CD14-positive monocyte (primary cell): Measurements from ENCODE around the gene TGFBR3. TPM values are rescaled to one million over a fixed set of nuclear protein-coding genes. Genes with fewer than 3 reads are reported as not detected.

Experiments used
- DNase-seq, 3 donors: peaks; one replicate each; pipeline ENCODE4 v3.0.0-alpha.2; 2011 to 2022
- H2AFZ ChIP-seq: 2 replicates; pipeline ENCODE4 v1.6.0; 2012; ENCODE audit warnings: mild to moderate bottlenecking, low read depth, low read length, inconsistent platforms; ENCODE audit not compliant: insufficient read depth, poor library complexity, severe bottlenecking
- H3K27ac ChIP-seq, 2 donors: 1 replicate in 1 of 2; 2 replicates in 1 of 2; pipeline ENCODE4 v1.5.1; 2012 to 2013; ENCODE audit warnings: low read length in 2 of 2, control low read depth in 1 of 2, inconsistent platforms in 1 of 2, low read depth in 1 of 2, mild to moderate bottlenecking in 1 of 2
- H3K27me3 ChIP-seq, 2 donors: one replicate each; pipeline versions ENCODE4 v1.6.0 to v1.6.1; 2011 to 2013; ENCODE audit warnings: low read length in 2 of 2; ENCODE audit not compliant: control insufficient read depth in 2 of 2, insufficient read depth in 2 of 2
- H3K36me3 ChIP-seq, 2 donors: replicated peaks in 1 of 2; 1 replicate in 1 of 2; 2 replicates in 1 of 2; pipeline versions ENCODE4 v1.5.1 to v1.6.1; 2012 to 2013; ENCODE audit warnings: low read length in 2 of 2, control low read depth in 1 of 2, inconsistent platforms in 1 of 2, mild to moderate bottlenecking in 1 of 2; ENCODE audit not compliant: insufficient read depth in 2 of 2, control insufficient read depth in 1 of 2
- H3K4me1 ChIP-seq, 2 donors: 1 replicate in 1 of 2; 2 replicates in 1 of 2; pipeline versions ENCODE4 v1.5.1 to v1.6.1; 2012 to 2013; ENCODE audit warnings: low read length in 2 of 2, control low read depth in 1 of 2, inconsistent platforms in 1 of 2, mild to moderate bottlenecking in 1 of 2, moderate library complexity in 1 of 2; ENCODE audit not compliant: insufficient read depth in 2 of 2, control insufficient read depth in 1 of 2
- H3K4me2 ChIP-seq: replicated peaks from 2 replicates; pipeline ENCODE3; 2012; ENCODE audit warnings: low read length, moderate library complexity, mild to moderate bottlenecking; ENCODE audit not compliant: poor library complexity, severe bottlenecking; ENCODE audit errors: extremely low read depth
- H3K4me3 ChIP-seq, 3 experiments: fragments of 200-600 bp in 1 of 3; sonication (generic) in 1 of 3; replicated peaks in 1 of 3; 1 replicate in 2 of 3; 2 replicates in 1 of 3; pipeline ENCODE4 v1.5.1; 2011 to 2013; ENCODE audit warnings: low read length in 3 of 3, mild to moderate bottlenecking in 3 of 3, control low read depth in 2 of 3, low read depth in 2 of 3, inconsistent platforms in 1 of 3, moderate library complexity in 1 of 3
- H3K79me2 ChIP-seq: 2 replicates; pipeline ENCODE4 v1.6.0; 2012; ENCODE audit warnings: mild to moderate bottlenecking, control low read depth, inconsistent platforms, low read length, moderate library complexity; ENCODE audit not compliant: insufficient read depth
- H3K9ac ChIP-seq: 2 replicates; pipeline ENCODE4 v1.6.0; 2017; ENCODE audit warnings: low read length, mild to moderate bottlenecking; ENCODE audit not compliant: insufficient read depth, poor library complexity, severe bottlenecking
- H3K9me3 ChIP-seq, 2 donors: replicated peaks in 1 of 2; 1 replicate in 1 of 2; 2 replicates in 1 of 2; pipeline versions ENCODE4 v1.5.1 to v1.6.1; 2012 to 2013; ENCODE audit warnings: low read length in 2 of 2, control low read depth in 1 of 2; ENCODE audit not compliant: control insufficient read depth in 1 of 2, insufficient read depth in 1 of 2
- H4K20me1 ChIP-seq: 2 replicates; pipeline ENCODE4 v1.6.0; 2012; ENCODE audit warnings: mild to moderate bottlenecking, low read length, control low read depth, moderate library complexity; ENCODE audit not compliant: insufficient read depth
- H3K27ac Mint-ChIP-seq, 7 donors: one replicate each; pipeline ENCODE4 v1.8.0; 2020; ENCODE audit warnings: mild to moderate bottlenecking in 7 of 7, mixed read lengths in 7 of 7, moderate library complexity in 6 of 7, inconsistent platforms in 2 of 7
- H3K27me3 Mint-ChIP-seq, 3 donors: one replicate each; pipeline ENCODE4 v1.8.0; 2021 to 2022; ENCODE audit warnings: low read depth in 3 of 3, mild to moderate bottlenecking in 3 of 3, mixed read lengths in 3 of 3, moderate library complexity in 3 of 3, inconsistent platforms in 1 of 3
- H3K36me3 Mint-ChIP-seq, 2 donors: one replicate each; pipeline ENCODE4 v1.8.0; 2020; ENCODE audit warnings: mixed read lengths in 2 of 2, inconsistent platforms in 1 of 2, mild to moderate bottlenecking in 1 of 2
- H3K4me1 Mint-ChIP-seq: one replicate; pipeline ENCODE4 v1.8.0; 2020; ENCODE audit warnings: mild to moderate bottlenecking, mixed read lengths
- H3K4me3 Mint-ChIP-seq, 2 donors: one replicate each; pipeline ENCODE4 v1.8.0; 2020; ENCODE audit warnings: mild to moderate bottlenecking in 2 of 2, mixed read lengths in 2 of 2, moderate library complexity in 1 of 2
- H3K9me3 Mint-ChIP-seq, 7 donors: one replicate each; pipeline ENCODE4 v1.8.0; 2020 to 2022; ENCODE audit warnings: mixed read lengths in 7 of 7, mild to moderate bottlenecking in 6 of 7, moderate library complexity in 6 of 7, inconsistent platforms in 2 of 7
- WGBS: methylation state at CpG from one replicate; pipeline ENCODE4 v1.1.5; 2013; ENCODE audit warnings: missing lambda C conversion rate; ENCODE audit not compliant: insufficient coverage; 5-methylcytosine and 5-hydroxymethylcytosine counted together
- intact Hi-C, 2 donors: fragments of 100-400 bp; cut with micrococcal nuclease; formaldehyde crosslinking; loops; one replicate each; pipeline versions ENCODE4 v1.15.0 to v1.15.1; 2023
- polyA plus RNA-seq, 3 donors: library from polyadenylated mRNA; depleted of rRNA in 1 of 3; unstranded in 2 of 3; stranded (reverse) in 1 of 3; fragments of 300-500 nt in 2 of 3; fragments of >200 nt in 1 of 3; fragmentation: Illumina TruSeq in 2 of 3; gene quantifications; 1 replicate in 2 of 3; 2 replicates in 1 of 3; pipeline ENCODE4 v1.2.3, GENCODE V29; 2012 to 2021
- TF ChIP-seq, protein P1 (sequence below): fragments of 200-600 bp; IDR thresholded peaks from one replicate; pipeline ENCODE4 v1.8.0; 2022; ENCODE audit warnings: antibody characterized with exemption, mild to moderate bottlenecking

The TGFBR3 gene
- polyA plus RNA-seq, 3 donors = 0.09 to 0.28 (median 0.20) TPM

- no peak overlapping the region for H3K4me3 Mint-ChIP-seq
- H3K4me1 ChIP-seq = no peaks in the 10 kb centered on the region
- H3K36me3 Mint-ChIP-seq = no peaks in the 10 kb centered on the region
- H3K36me3 ChIP-seq = no peaks in the 10 kb centered on the region
- DNase-seq = no peak
- no peaks in the 10 kb centered on the region for H3K9me3 ChIP-seq
- WGBS = 83% methylated on average over 1 of the region's 5 CpGs
- TF ChIP-seq, protein P1, sequence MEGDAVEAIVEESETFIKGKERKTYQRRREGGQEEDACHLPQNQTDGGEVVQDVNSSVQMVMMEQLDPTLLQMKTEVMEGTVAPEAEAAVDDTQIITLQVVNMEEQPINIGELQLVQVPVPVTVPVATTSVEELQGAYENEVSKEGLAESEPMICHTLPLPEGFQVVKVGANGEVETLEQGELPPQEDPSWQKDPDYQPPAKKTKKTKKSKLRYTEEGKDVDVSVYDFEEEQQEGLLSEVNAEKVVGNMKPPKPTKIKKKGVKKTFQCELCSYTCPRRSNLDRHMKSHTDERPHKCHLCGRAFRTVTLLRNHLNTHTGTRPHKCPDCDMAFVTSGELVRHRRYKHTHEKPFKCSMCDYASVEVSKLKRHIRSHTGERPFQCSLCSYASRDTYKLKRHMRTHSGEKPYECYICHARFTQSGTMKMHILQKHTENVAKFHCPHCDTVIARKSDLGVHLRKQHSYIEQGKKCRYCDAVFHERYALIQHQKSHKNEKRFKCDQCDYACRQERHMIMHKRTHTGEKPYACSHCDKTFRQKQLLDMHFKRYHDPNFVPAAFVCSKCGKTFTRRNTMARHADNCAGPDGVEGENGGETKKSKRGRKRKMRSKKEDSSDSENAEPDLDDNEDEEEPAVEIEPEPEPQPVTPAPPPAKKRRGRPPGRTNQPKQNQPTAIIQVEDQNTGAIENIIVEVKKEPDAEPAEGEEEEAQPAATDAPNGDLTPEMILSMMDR = no peak
- H3K4me3 ChIP-seq = no peak overlapping the region
- no peaks in the 10 kb centered on the region for H3K9me3 Mint-ChIP-seq
- H3K27ac Mint-ChIP-seq = no peak overlapping the region
- H3K4me1 Mint-ChIP-seq = peaks cover 3% of the 10 kb centered on the region
- H3K27ac ChIP-seq = no peak overlapping the region
- no peaks in the 10 kb centered on the region for H3K79me2 ChIP-seq
- no peak overlapping the region for H3K9ac ChIP-seq
- no peaks in the 10 kb centered on the region for H4K20me1 ChIP-seq
- intact Hi-C loops = no loop called here
- no peak overlapping the region for H3K4me2 ChIP-seq
- peaks cover 0 to 7% of the 10 kb centered on the region in 2 donors for H3K27me3 ChIP-seq
- no peak overlapping the region for H2AFZ ChIP-seq
- H3K27me3 Mint-ChIP-seq = peaks cover 9 to 16% (median 16%) of the 10 kb centered on the region in 3 donors
Observed at GRCh38 chr1:91897016-91897415, 11.1 kb upstream of the TGFBR3 start.

- no peaks in the 10 kb centered on the region for H3K79me2 ChIP-seq
- intact Hi-C loops = no loop called here
- H3K9me3 ChIP-seq = no peaks in the 10 kb centered on the region
- H3K27me3 ChIP-seq = peaks cover 0 to 8% of the 10 kb centered on the region in 2 donors
- TF ChIP-seq, protein P1 = no peak
- Mint-ChIP-seq H3K27ac (no peak overlapping the region), H3K36me3 (no peaks in the 10 kb centered on the region), H3K4me1 (peaks cover 8% of the 10 kb centered on the region), H3K9me3 (no peaks in the 10 kb centered on the region), H3K4me3 (no peak overlapping the region), H3K27me3 (peaks cover 10 to 17% (median 17%) of the 10 kb centered on the region in 3 donors)
- H3K27ac ChIP-seq = no peak overlapping the region
- no peak overlapping the region for H3K9ac ChIP-seq
- H4K20me1 ChIP-seq = no peaks in the 10 kb centered on the region
- no peak overlapping the region for H3K4me3 ChIP-seq
- no peak for DNase-seq
- H3K4me1 ChIP-seq = no peaks in the 10 kb centered on the region
- H3K4me2 ChIP-seq = no peak overlapping the region
- 80% methylated on average over 1 of the region's 2 CpGs for WGBS
- no peaks in the 10 kb centered on the region for H3K36me3 ChIP-seq
- no peak overlapping the region for H2AFZ ChIP-seq
Observed at GRCh38 chr1:91895832-91896556, 10.0 kb upstream of the TGFBR3 start.
